GM12872 (cell line): Measurements from ENCODE around the gene ABCB11.

ENCODE experiments used
- CTCF ChIP-seq: IDR thresholded peaks from 3 replicates; pipeline ENCODE4 v1.5.1; 2011; ENCODE audit warnings: low read depth, mild to moderate bottlenecking, low read length, moderate library complexity; ENCODE audit not compliant: insufficient read depth

ABCB11 gene

GRCh38 chr2:169023161-169023560, 8.0 kb downstream of the ABCB11 start:
- no peak for TF ChIP-seq CTCF

DNA sequence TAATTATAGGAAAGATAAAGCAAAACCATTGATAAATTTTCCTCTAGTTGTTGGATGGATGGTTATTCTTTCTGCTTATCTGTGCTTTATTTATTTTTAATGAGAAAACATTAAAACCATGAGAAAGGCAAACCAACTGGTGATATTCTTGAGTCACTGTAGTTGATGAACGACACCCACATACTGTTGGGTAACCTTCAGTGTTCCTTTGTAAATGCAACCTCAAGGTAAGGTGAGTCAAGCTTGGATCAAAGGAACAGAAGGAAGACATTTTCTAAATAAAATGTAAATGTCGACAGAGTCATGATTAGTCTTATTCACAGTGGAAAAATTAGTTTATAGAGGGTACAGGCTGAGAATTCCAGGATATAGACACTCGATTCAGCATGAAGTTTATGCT, 12.7 kb downstream of the ABCB11 start:
- no peak for TF ChIP-seq CTCF

GRCh38 chr2:169015943-169016342, 15.2 kb downstream of the ABCB11 start:
- TF ChIP-seq CTCF = no peak

DNA sequence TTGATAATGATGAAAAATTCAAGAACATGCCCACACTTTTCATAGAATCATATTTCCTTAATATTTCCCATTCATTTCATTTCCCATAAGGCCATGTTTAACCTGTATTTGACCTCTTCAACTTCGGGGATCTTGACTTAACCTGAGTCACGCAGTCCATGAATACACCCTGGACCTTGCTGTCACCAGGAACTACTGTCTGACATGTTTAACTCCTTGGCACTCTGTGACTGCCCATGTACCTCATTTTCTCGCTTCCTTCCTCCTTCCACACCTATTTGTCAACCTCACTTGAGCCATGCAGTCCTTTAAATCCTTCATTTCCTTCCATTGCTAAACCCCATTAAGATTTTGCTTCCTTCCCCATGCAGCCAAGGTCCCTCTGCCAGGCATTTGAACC, 16.3 kb downstream of the ABCB11 start:
- no peak for TF ChIP-seq CTCF

GRCh38 chr2:169013628-169014026, 17.5 kb downstream of the ABCB11 start:
- TF ChIP-seq CTCF = no peak

- no peak for TF ChIP-seq CTCF
These were observed 18.1 kb downstream of the ABCB11 start for GRCh38 chr2:169012812-169013627.

- TF ChIP-seq CTCF = no peak
These were observed 19.4 kb downstream of the ABCB11 start for GRCh38 chr2:169011698-169012097.
